HG02571 (cell line): Measurements from ENCODE around the gene ONECUT3.
"Not testable (repeated sequence)": the region's sequence is repeated elsewhere in the genome, so short reads cannot be mapped to it uniquely, and the experiment has no call there.

Source experiments
- ATAC-seq: cut with Tn5 transposase; IDR thresholded peaks from one replicate; pipeline ENCODE4 v1.9.1; 2021; ENCODE audit warnings: mild to moderate bottlenecking, moderate library complexity; ENCODE audit not compliant: unreplicated experiment

Gene ONECUT3

GRCh38 chr19:1752757-1753728, at the start of gene ONECUT3:
Gene ONECUT3 (plus strand): TSS chr19:1753506. CDS start chr19:1753663, 157 bp downstream.
- ATAC-seq, result no peak

- no peak for ATAC-seq
Measured at GRCh38 chr19:1704339-1704738, 49.0 kb upstream of the ONECUT3 start.

GRCh38 chr19:1705367-1705766, 47.9 kb upstream of the ONECUT3 start:
- ATAC-seq, result no peak

- ATAC-seq, result not testable (repeated sequence)
Measured at GRCh38 chr19:1706646-1707045, 46.7 kb upstream of the ONECUT3 start.

GRCh38 chr19:1707240-1707639, 46.1 kb upstream of the ONECUT3 start:
- no peak for ATAC-seq

- ATAC-seq, result no peak
Measured at GRCh38 chr19:1713170-1713569, 40.1 kb upstream of the ONECUT3 start.

- ATAC-seq, result no peak
Measured at GRCh38 chr19:1715540-1715939, 37.8 kb upstream of the ONECUT3 start.

- ATAC-seq, result no peak
Measured at GRCh38 chr19:1717200-1717969, 35.9 kb upstream of the ONECUT3 start.

- ATAC-seq, result no peak
Measured at GRCh38 chr19:1717970-1718264, 35.4 kb upstream of the ONECUT3 start.

GRCh38 chr19:1718420-1719291, 34.6 kb upstream of the ONECUT3 start:
- no peak for ATAC-seq

GRCh38 chr19:1719519-1719918, 33.8 kb upstream of the ONECUT3 start:
- ATAC-seq, result no peak

- ATAC-seq, result no peak
Measured at GRCh38 chr19:1720237-1720636, 33.1 kb upstream of the ONECUT3 start.

GRCh38 chr19:1725100-1726064, 27.9 kb upstream of the ONECUT3 start:
- ATAC-seq, result no peak

GRCh38 chr19:1728816-1729567, 24.3 kb upstream of the ONECUT3 start:
- no peak for ATAC-seq

GRCh38 chr19:1729568-1729925, 23.8 kb upstream of the ONECUT3 start:
- no peak for ATAC-seq

GRCh38 chr19:1730157-1730556, 23.1 kb upstream of the ONECUT3 start:
- no peak for ATAC-seq

- ATAC-seq, result no peak
Measured at GRCh38 chr19:1734321-1734966, 18.9 kb upstream of the ONECUT3 start.

GRCh38 chr19:1736280-1736679, 17.0 kb upstream of the ONECUT3 start:
- ATAC-seq, result no peak

- ATAC-seq, result no peak
Measured at GRCh38 chr19:1736927-1737326, 16.4 kb upstream of the ONECUT3 start.
